Panc1 (cell line): ENCODE data around the gene SBNO2. TPM values are rescaled to one million over a fixed set of nuclear protein-coding genes. Genes with fewer than 3 reads are reported as not detected.

ENCODE experiments used
- ATAC-seq: fragments of 200-7000 bp; cut with Tn5 transposase; 2 replicates; pipeline ENCODE4 v1.9.1; 2020; ENCODE audit warnings: mild to moderate bottlenecking, moderate library complexity
- BruUV-seq: library from RNA; stranded (reverse); fragments of 400-500 nt; replicated peaks from 2 replicates; lab custom pipeline; 2021; lab: Mats Ljungman, UMichigan
- CTCF ChIA-PET: fragments of 300-600 bp; sonication (Branson Sonifier 250); formaldehyde crosslinking; loops from one replicate; lab custom pipeline; 2022; ENCODE audit warnings: antibody characterized with exemption; lab: Charles Lee
- POLR2A ChIA-PET: fragments of 300-600 bp; sonication (Branson Sonifier 250); formaldehyde crosslinking; loops from one replicate; lab custom pipeline; 2022; ENCODE audit warnings: antibody characterized with exemption; lab: Charles Lee
- DNase-seq: peaks from one replicate; pipeline ENCODE4 v3.0.0-alpha.2; 2010; ENCODE audit warnings: low read depth, low spot score
- H3K27ac ChIP-seq: 2 replicates; pipeline ENCODE4 v1.5.1; 2011; ENCODE audit warnings: mild to moderate bottlenecking, low read length, inconsistent platforms
- H3K27me3 ChIP-seq: fragments of 200-500 bp; sonication (Bioruptor generic); 2 replicates; pipeline ENCODE4 v1.6.0; 2014; ENCODE audit warnings: low read length, inconsistent platforms; ENCODE audit not compliant: control insufficient read depth, insufficient read depth
- H3K36me3 ChIP-seq: fragments of 200-500 bp; sonication (Bioruptor generic); 2 replicates; pipeline ENCODE4 v1.5.1; 2014; ENCODE audit warnings: inconsistent platforms, mild to moderate bottlenecking, low read length, moderate library complexity; ENCODE audit not compliant: control insufficient read depth, insufficient read depth
- H3K4me1 ChIP-seq: 2 replicates; pipeline ENCODE4 v1.5.1; 2011; ENCODE audit warnings: inconsistent platforms, mild to moderate bottlenecking, low read length, moderate library complexity; ENCODE audit not compliant: control insufficient read depth, insufficient read depth
- H3K4me3 ChIP-seq, 2 experiments: 2 replicates each; pipeline ENCODE4 v1.5.1; 2011 to 2012; ENCODE audit warnings: low read depth in 2 of 2, low read length in 2 of 2, mild to moderate bottlenecking in 2 of 2, inconsistent platforms in 1 of 2, moderate library complexity in 1 of 2
- H3K9me3 ChIP-seq: fragments of 200-500 bp; sonication (Bioruptor generic); 2 replicates; pipeline ENCODE4 v1.5.1; 2014; ENCODE audit warnings: low read depth, mild to moderate bottlenecking, inconsistent platforms, low read length, moderate library complexity; ENCODE audit not compliant: control insufficient read depth, insufficient read depth
- POLR2AphosphoS5 ChIP-seq: IDR thresholded peaks from 2 replicates; pipeline ENCODE4 v1.6.1; 2012; ENCODE audit warnings: mild to moderate bottlenecking, low read depth, low read length, moderate library complexity
- SIN3A ChIP-seq: IDR thresholded peaks from 2 replicates; pipeline ENCODE4 v1.6.1; 2012; ENCODE audit warnings: low read depth, mild to moderate bottlenecking, low read length, moderate library complexity, borderline replicate concordance; ENCODE audit not compliant: insufficient read depth
- TCF7L2 ChIP-seq: IDR thresholded peaks from 2 replicates; pipeline ENCODE4 v1.6.1; 2011; ENCODE audit warnings: mild to moderate bottlenecking, low read depth, low read length, inconsistent platforms
- in situ Hi-C: cut with HindIII; loops from 2 replicates; pipeline ENCODE4 v1.10.0; 2016; ENCODE audit warnings: low sequenced_read_pairs, low pct_unique_long_range_greater_than_20kb
- intact Hi-C: fragments of 100-400 bp; cut with micrococcal nuclease; formaldehyde crosslinking; loops from one replicate; pipeline ENCODE4 v1.10.0; 2022; ENCODE audit not compliant: unreplicated experiment
- total RNA-seq: library from RNA; stranded (reverse); gene quantifications from one replicate; pipeline ENCODE4 v1.2.1, GENCODE V29; 2021; ENCODE audit not compliant: unreplicated experiment
- TF ChIP-seq, protein P1 (sequence below): fragments of 450-650 bp; IDR thresholded peaks from 2 replicates; pipeline ENCODE4 v1.5.1; 2017; ENCODE audit warnings: mild to moderate bottlenecking
- TF ChIP-seq, protein P2 (sequence below), 2 experiments: IDR thresholded peaks; 2 replicates each; pipeline ENCODE4 v1.6.1; 2011 to 2012; ENCODE audit warnings: low read depth in 2 of 2, control low read depth in 1 of 2, low read length in 1 of 2, mild to moderate bottlenecking in 1 of 2, moderate library complexity in 1 of 2; ENCODE audit not compliant: insufficient read depth in 1 of 2

SBNO2 gene
- total RNA-seq, 1 experiment from 2014 or later, result 101 TPM

DNA sequence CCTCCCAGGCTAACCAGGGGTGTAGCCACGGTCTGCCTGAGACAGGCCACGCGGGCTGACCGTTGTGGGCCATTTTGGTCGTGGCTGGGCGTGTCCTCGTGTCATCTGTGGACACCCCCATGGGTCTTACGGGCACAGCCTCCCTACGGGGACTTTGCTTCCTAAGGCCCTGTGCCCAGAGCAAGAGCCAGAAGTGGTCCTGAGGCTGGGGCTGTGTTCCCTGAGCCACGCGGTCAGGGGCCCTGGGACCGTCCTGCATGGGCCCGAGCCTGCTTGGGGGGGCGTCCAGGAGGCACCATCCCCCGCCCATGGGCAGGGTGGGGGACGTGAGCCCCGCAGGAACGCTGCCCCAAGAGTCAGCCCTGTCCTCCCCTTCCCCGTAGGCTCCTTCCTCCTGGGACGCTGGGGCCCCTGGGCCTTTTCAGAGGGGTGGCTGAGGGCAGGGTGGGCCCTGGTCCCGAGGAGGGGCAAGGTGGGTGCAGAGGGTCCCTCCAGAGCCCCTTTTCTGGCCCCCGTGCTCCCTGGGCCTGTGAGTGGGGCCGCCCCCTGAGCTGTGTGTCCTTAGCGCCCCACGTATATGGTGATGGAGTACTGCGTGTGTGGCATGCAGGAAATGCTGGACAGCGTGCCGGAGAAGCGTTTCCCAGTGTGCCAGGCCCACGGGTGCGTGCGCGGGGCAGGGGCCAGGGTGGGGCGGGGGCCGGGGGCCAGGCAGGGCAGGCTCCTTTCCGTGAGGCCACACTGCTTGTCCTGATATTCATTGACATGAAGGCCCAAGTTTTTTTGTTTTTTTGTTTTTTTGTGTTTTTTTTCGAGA lies 44.9 kb upstream of the SBNO2 start:
- POLR2A ChIA-PET, result no interaction called here

DNA sequence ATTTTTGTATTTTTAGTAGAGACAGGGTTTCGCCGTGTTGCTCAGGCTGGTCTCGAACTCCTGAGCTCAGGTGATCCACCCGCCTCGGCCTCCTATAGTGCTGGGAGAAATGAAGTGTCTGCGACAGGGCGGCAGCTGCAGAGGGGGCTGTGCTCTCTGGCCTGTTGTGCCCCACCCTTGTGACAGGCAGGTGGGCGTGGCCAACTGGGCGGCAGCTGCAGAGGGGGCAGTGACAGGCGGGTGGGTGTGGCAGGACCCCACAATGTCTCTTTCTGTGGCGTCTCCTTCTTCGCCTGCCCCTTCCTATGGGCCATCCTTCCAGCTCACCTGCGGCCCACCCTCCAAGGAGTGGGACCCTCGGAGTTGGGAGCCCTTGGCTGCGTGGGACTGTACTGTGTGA lies 43.3 kb upstream of the SBNO2 start:
- ChIA-PET CTCF (no interaction called here), POLR2A (no interaction called here)
- in situ Hi-C loops (no loop called here), intact Hi-C loops (no loop called here)
- Histone ChIP-seq H3K4me1 (peaks cover 39% of the 10 kb centered on the region), H3K36me3 (no peaks in the 10 kb centered on the region), H3K4me3 (no peak overlapping the region), H3K9me3 (no peaks in the 10 kb centered on the region), H3K27ac (no peak overlapping the region; the same call in 1 of the 2 replicates), H3K27me3 (no peaks in the 10 kb centered on the region)
- BruUV-seq, result no TSS peak
- ATAC-seq, result no peak
- TF ChIP-seq POLR2AphosphoS5, result no peak
- no peak for TF ChIP-seq TCF7L2
- no peak for TF ChIP-seq SIN3A
- TF ChIP-seq, protein P1, sequence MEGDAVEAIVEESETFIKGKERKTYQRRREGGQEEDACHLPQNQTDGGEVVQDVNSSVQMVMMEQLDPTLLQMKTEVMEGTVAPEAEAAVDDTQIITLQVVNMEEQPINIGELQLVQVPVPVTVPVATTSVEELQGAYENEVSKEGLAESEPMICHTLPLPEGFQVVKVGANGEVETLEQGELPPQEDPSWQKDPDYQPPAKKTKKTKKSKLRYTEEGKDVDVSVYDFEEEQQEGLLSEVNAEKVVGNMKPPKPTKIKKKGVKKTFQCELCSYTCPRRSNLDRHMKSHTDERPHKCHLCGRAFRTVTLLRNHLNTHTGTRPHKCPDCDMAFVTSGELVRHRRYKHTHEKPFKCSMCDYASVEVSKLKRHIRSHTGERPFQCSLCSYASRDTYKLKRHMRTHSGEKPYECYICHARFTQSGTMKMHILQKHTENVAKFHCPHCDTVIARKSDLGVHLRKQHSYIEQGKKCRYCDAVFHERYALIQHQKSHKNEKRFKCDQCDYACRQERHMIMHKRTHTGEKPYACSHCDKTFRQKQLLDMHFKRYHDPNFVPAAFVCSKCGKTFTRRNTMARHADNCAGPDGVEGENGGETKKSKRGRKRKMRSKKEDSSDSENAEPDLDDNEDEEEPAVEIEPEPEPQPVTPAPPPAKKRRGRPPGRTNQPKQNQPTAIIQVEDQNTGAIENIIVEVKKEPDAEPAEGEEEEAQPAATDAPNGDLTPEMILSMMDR, result no peak
- TF ChIP-seq, protein P2, sequence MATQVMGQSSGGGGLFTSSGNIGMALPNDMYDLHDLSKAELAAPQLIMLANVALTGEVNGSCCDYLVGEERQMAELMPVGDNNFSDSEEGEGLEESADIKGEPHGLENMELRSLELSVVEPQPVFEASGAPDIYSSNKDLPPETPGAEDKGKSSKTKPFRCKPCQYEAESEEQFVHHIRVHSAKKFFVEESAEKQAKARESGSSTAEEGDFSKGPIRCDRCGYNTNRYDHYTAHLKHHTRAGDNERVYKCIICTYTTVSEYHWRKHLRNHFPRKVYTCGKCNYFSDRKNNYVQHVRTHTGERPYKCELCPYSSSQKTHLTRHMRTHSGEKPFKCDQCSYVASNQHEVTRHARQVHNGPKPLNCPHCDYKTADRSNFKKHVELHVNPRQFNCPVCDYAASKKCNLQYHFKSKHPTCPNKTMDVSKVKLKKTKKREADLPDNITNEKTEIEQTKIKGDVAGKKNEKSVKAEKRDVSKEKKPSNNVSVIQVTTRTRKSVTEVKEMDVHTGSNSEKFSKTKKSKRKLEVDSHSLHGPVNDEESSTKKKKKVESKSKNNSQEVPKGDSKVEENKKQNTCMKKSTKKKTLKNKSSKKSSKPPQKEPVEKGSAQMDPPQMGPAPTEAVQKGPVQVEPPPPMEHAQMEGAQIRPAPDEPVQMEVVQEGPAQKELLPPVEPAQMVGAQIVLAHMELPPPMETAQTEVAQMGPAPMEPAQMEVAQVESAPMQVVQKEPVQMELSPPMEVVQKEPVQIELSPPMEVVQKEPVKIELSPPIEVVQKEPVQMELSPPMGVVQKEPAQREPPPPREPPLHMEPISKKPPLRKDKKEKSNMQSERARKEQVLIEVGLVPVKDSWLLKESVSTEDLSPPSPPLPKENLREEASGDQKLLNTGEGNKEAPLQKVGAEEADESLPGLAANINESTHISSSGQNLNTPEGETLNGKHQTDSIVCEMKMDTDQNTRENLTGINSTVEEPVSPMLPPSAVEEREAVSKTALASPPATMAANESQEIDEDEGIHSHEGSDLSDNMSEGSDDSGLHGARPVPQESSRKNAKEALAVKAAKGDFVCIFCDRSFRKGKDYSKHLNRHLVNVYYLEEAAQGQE (IDR thresholded peaks at IDR 0.05; ENCODE audit: insufficient read depth in 1 of 2, low read depth in 2 of 2, low read length in 1 of 2), result no peak
- no peak for DNase-seq

More for the DNA sequence above, 44.9 kb upstream of the SBNO2 start:
- H3K27ac ChIP-seq, result 0 out of 2 replicates have a peak overlapping the region, but pooled peaks have one; percentile 26
- ATAC-seq, result no peak
- no peaks in the 10 kb centered on the region for H3K36me3 ChIP-seq
- no peaks in the 10 kb centered on the region for H3K9me3 ChIP-seq
- CTCF ChIA-PET, result no interaction called here
- intact Hi-C loops (no loop called here), in situ Hi-C loops (no loop called here)
- DNase-seq, result no peak
- H3K4me1 ChIP-seq, result peaks cover 31% of the 10 kb centered on the region
- TF ChIP-seq POLR2AphosphoS5 (no peak), SIN3A (no peak)
- TF ChIP-seq, protein P2 (IDR thresholded peaks at IDR 0.05; ENCODE audit: insufficient read depth in 1 of 2, low read depth in 2 of 2, low read length in 1 of 2), result peak in 1 of 2 experiments; percentile 48; a peak in 1 of 4 replicates
- no peaks in the 10 kb centered on the region for H3K27me3 ChIP-seq
- no TSS peak for BruUV-seq
- no peak overlapping the region for H3K4me3 ChIP-seq
